Colonic mucosa (tissue), 4 donors: ENCODE data around the gene PHYKPL. TPM values are rescaled to one million over a fixed set of nuclear protein-coding genes. Genes with fewer than 3 reads are reported as not detected.

Source experiments
- DNase-seq: peaks from one replicate; pipeline ENCODE4 v3.0.0-alpha.2; 2020
- H3K27ac ChIP-seq: fragments of 200-600 bp; one replicate; pipeline ENCODE4 v1.8.0; 2021
- H3K27me3 ChIP-seq: fragments of 200-600 bp; one replicate; pipeline ENCODE4 v1.8.0; 2021
- H3K36me3 ChIP-seq: fragments of 200-600 bp; one replicate; pipeline ENCODE4 v1.8.0; 2021
- H3K4me1 ChIP-seq: fragments of 200-600 bp; one replicate; pipeline ENCODE4 v1.8.0; 2021; ENCODE audit warnings: mild to moderate bottlenecking
- H3K4me3 ChIP-seq: fragments of 200-600 bp; one replicate; pipeline ENCODE4 v1.8.0; 2021
- H3K9ac ChIP-seq, 2 donors: one replicate each; pipeline ENCODE4 v1.7.0; 2013; ENCODE audit warnings: control low read depth in 2 of 2, low read depth in 2 of 2, low read length in 2 of 2
- H3K9me3 ChIP-seq: fragments of 200-600 bp; one replicate; pipeline ENCODE4 v1.8.0; 2021
- intact Hi-C: fragments of 100-400 bp; cut with DNase I; formaldehyde crosslinking; loops from one replicate; pipeline ENCODE4 v1.14.1; 2022
- total RNA-seq, 2 donors: library from RNA; stranded (reverse); fragmentation: NEBNext Ultra II Directional in 1 of 2; extraction: Animal tissue kit (Norgen Biotek cat#: 25700) in 1 of 2; gene quantifications; one replicate each; pipeline ENCODE4 v1.2.1, GENCODE V29; 2021
- TF ChIP-seq, protein P1 (sequence below): fragments of 200-600 bp; IDR thresholded peaks from one replicate; pipeline ENCODE4 v1.8.0; 2022; ENCODE audit warnings: antibody characterized with exemption, mild to moderate bottlenecking
- donor health status: healthy.
- donor health status: DM: no; HTN: no; CAD: no.
- donor health status: DM: no; HTN: no; CAD: no.

The PHYKPL gene
- total RNA-seq, 2 donors from 2014 or later = 101 to 159 TPM

DNA sequence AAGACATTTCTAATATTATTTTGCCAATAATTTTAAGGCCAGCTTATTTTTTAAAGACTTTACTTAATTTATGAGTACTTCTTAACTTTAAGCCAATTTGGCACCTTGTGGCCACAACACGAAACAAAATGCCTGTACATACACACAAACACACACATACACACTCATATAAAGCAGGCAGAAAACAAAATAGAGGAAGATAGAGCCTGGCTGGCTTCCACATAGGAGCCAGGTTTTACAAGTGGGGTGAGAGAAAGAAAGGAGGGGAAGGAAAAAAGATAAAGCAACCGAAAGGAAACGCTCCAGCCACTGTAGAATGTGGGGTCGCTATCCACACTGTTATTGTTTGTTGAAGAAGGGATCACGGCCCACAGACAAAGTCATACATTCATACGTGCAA lies 55.8 kb downstream of the PHYKPL start:
- H3K9me3 ChIP-seq = no peaks in the 10 kb centered on the region
- TF ChIP-seq, protein P1, sequence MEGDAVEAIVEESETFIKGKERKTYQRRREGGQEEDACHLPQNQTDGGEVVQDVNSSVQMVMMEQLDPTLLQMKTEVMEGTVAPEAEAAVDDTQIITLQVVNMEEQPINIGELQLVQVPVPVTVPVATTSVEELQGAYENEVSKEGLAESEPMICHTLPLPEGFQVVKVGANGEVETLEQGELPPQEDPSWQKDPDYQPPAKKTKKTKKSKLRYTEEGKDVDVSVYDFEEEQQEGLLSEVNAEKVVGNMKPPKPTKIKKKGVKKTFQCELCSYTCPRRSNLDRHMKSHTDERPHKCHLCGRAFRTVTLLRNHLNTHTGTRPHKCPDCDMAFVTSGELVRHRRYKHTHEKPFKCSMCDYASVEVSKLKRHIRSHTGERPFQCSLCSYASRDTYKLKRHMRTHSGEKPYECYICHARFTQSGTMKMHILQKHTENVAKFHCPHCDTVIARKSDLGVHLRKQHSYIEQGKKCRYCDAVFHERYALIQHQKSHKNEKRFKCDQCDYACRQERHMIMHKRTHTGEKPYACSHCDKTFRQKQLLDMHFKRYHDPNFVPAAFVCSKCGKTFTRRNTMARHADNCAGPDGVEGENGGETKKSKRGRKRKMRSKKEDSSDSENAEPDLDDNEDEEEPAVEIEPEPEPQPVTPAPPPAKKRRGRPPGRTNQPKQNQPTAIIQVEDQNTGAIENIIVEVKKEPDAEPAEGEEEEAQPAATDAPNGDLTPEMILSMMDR = no peak
- no peak overlapping the region for H3K9ac ChIP-seq
- no peaks in the 10 kb centered on the region for H3K4me1 ChIP-seq
- H3K27me3 ChIP-seq = no peaks in the 10 kb centered on the region
- H3K4me3 ChIP-seq = no peak overlapping the region
- H3K36me3 ChIP-seq = no peaks in the 10 kb centered on the region
- H3K27ac ChIP-seq = no peak overlapping the region
- intact Hi-C loops = no loop called here
- DNase-seq = no peak

DNA sequence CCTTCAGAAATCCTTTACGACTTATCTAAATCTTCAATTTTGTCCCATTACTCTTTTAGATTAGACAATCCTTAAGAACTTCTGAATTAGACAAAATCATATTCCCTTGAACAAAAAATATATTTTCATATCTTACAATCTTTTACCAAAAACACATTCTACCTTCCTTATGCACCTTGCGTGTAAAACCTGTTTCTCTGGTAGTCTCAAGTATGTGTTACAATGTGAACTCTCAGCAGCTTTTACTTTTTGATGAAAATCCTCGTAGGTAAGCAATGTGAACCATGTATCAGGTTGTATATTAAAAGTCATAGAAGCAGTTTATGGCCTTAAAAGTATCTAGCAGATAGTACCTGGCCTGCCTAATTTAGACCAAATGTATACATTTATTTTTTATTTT lies 58.1 kb downstream of the PHYKPL start:
- H3K9me3 ChIP-seq = no peaks in the 10 kb centered on the region
- DNase-seq = no peak
- H3K4me3 ChIP-seq = no peak overlapping the region
- no peaks in the 10 kb centered on the region for H3K36me3 ChIP-seq
- TF ChIP-seq, protein P1 = no peak
- H3K27ac ChIP-seq = no peak overlapping the region
- H3K4me1 ChIP-seq = no peaks in the 10 kb centered on the region
- no peak overlapping the region for H3K9ac ChIP-seq
- intact Hi-C loops = no loop called here
- no peaks in the 10 kb centered on the region for H3K27me3 ChIP-seq

DNA sequence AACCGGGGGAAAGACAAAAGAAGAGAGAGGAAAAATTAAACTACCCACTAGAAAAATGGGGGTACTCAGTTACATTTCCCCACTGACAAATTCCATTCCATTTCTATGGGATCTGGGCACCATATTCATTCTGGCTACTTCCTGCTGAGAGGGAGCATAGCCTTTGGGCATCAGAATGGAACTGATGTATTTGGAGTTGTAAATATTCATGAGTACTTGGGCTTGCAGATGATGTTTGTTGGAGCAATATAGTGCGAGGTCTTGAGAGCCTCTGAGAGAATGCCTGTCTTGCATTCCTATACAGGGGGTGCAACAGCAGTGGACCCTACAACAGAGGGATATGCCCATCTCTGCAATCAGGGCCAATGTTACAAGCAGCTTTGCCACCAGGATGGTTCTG lies 62.1 kb downstream of the PHYKPL start:
- Histone ChIP-seq H3K4me3 (no peak overlapping the region), H3K27me3 (no peaks in the 10 kb centered on the region), H3K4me1 (no peaks in the 10 kb centered on the region), H3K9me3 (no peaks in the 10 kb centered on the region), H3K27ac (no peak overlapping the region), H3K36me3 (no peaks in the 10 kb centered on the region), H3K9ac (no peak overlapping the region)
- intact Hi-C loops = no loop called here
- TF ChIP-seq, protein P1 = no peak
- no peak for DNase-seq

DNA sequence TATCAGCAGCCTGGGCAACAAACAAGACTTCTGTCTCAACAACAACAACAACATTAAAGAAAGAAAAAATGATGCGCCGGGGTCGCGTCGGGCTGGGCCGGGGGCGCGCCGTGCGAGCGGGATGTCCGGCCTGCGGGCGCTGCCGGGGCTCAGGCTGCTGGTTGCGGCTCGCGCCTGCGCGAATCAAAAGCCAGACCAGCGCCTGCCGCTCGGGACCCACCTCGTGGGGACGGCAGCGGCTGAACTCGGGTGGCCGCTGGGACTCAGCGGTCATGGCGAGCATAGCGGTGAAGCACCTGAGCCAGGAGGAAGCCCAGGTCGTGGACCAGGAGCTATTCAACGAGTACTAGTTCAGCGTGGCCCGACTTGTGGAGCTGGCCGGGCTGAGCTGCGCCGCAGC lies 67.0 kb downstream of the PHYKPL start:
- TF ChIP-seq, protein P1 = no peak
- H3K36me3 ChIP-seq = no peaks in the 10 kb centered on the region
- no peaks in the 10 kb centered on the region for H3K27me3 ChIP-seq
- intact Hi-C loops = no loop called here
- H3K9me3 ChIP-seq = no peaks in the 10 kb centered on the region
- no peak overlapping the region for H3K4me3 ChIP-seq
- H3K9ac ChIP-seq = no peak overlapping the region
- no peaks in the 10 kb centered on the region for H3K4me1 ChIP-seq
- no peak for DNase-seq
- H3K27ac ChIP-seq = no peak overlapping the region

DNA sequence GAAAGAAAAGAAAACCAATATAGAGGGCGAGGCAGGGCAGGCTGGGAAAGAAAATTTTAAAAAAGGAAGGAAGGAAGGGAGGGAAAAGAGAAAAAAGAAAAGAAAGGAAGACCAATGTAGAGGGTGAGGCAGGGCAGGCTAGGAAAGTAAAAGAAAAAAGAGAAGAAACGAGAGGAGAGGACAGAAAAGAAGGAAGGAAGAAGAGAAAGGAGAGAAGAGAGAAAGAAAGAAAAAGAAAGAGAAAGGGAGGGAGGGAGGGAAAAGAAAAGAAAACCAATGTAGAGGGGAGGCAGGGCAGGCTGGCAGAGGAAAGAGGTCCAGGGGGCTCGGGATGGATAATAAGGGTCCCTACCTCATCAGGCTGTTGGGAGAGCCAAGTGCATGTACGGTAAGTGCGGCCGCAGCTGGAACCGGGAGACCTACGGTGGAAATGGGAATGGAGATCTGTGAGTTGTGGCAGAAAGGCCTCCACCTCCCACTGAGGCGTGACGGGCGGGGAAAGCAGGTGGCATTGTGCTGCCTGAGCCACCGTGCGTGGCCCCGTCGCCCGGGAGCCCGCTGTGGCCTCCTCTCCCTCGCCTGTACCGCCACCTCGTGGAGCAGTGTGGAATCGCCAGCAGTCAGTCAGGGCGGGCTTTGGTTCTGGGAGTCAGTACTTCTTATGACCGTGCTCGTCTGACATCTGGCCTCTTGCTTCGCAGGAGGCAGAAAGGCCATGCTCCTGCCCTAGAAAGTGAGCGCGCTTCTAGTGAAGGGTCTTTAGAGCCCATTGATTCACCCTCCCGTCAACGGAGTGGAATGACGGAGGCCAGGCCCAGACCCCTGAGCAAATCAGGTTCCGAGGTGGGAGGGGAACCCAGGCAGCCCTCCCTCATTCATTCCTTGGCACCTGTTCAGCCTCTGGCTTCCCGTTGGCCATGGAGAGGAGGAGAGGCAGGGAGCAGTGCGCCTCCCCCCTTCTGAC lies 68.5 kb downstream of the PHYKPL start:
- H3K36me3 ChIP-seq = no peaks in the 10 kb centered on the region
- peak overlapping the region in 1 of 2 donors; percentile 24 for H3K9ac ChIP-seq
- TF ChIP-seq, protein P1 = peak; percentile 99
- no peaks in the 10 kb centered on the region for H3K9me3 ChIP-seq
- intact Hi-C loops = loop anchor here (2.0 kb wide), 1 partner anchor 89 kb away; no protein-coding TSS in a partner anchor
- no peaks in the 10 kb centered on the region for H3K4me1 ChIP-seq
- H3K4me3 ChIP-seq = no peak overlapping the region
- no peak overlapping the region for H3K27ac ChIP-seq
- peak; percentile 91 for DNase-seq
- H3K27me3 ChIP-seq = no peaks in the 10 kb centered on the region
